Measurements from ENCODE around the gene NTN1.
"Not testable (repeated sequence)": the region's sequence is repeated elsewhere in the genome, so short reads cannot be mapped to it uniquely, and the experiment has no call there.

The NTN1 gene

DNA sequence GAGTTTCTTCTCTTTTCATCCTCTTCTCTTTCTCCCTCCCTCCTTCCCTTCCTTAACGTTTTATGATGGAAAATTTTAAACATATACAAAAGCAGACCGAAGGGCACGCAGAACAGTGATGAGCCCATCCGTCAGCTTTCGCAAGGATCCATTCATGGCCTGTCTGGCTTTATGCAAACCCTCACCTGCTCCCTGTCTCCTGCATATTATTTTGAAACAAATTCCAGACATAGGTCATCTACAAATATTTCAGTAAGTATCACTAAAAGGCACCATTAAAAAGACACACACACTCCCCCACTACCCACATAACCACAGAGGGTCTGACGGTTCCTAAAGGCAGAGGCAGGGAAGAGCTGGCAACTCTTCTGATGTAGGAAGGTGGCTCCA lies 235.0 kb downstream of the NTN1 start:
- ATAC-seq, result no peak

DNA sequence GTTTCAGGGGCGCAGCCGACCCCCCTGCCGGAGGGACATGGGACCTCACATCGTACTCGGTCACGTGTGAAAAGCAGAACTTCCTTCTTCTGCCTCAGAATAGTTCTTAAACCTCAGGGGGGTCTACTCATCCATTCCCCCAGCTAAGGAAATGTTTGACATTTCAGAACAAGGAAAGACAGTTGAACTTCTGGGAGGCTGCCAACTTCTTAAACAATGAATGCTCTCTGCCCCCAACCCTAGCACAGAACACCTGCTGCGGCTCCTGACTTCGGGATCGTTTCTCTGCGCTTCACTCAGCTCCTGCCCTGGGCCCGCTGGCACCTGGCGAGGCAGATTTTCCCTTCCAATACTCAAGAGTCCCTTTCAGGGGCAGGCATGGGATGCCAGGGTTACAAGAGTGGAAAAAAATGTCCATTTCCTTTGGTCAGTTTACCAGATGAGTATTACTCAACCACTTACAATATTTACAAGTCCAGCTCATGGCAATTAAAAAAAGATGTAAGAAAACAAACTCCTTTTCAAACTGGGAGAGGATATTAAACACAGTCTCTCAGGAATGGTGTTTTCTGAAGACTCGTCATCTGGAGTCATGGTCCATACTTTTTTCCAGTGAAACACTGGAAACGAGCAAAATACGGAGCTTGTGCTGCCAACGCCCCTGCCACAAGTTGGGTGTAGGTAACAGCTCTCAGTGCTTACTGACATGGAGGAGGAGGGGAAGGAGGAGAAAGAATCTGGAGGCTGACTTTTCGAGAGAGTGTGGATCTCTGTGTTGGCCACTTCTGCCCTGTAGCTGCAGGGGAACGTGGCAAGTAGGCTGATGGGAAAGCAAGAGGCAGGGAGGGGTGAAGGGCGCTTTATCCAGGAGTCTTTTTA lies 235.7 kb downstream of the NTN1 start:
- ATAC-seq, result no peak

DNA sequence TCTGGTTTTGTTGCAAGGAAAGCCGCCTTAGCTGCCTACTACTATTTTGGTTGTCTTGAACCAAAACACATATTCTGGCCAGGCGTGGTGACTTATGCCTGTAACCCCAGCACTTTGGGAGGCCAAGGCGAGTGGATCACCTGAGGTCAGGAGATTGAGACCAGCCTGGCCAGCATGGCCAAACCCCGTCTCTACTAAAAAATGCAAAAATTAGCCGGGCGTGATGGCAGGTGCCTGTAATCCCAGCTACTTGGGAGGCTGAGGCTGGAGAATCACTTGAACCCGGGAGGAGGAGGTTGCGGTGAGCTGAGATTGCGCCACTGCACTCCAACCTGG lies 236.3 kb downstream of the NTN1 start:
- ATAC-seq, result not testable (repeated sequence)

DNA sequence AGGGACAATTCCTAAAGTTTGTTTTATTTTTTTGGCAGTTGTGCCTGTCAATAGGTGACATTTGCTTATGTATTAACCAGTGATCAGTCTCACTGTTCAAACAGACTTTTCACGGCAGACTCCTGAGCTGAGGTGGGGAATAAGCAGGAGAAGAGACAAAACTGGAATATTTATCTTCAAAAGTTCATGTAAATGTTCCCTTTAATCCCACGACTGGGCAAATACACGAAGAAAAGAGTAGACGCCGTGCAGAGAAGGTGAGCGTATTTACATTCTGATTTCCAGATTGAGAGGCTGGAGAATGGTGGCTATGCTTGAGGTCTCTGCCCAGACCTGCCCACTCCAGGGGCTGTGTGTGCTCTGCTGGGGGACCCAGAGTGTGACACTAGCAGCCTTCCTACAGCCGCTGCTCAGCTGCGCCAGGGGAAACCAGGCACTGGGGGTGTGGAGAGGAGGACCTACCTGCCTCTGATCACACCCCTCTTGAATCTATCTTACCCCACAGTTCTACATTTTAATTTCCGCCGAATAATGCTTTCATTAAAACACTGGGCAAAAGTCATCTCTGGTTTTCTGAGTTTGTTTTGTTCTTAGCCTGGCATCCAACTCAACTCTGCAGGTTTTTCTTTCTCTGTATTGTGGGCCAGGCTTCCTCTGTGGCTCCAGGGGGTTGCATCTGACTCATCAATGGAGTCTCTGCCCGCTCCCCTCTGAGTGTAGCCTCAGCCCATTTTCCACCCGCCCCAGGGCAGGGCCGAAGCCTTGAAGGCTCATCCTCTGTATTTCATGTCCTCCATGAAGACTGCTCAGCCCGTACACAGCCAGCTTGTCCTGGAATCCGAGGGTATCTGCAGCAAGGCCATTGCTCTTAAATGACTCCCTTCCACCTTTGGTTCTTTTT lies 237.1 kb downstream of the NTN1 start:
- ATAC-seq, result no peak

DNA sequence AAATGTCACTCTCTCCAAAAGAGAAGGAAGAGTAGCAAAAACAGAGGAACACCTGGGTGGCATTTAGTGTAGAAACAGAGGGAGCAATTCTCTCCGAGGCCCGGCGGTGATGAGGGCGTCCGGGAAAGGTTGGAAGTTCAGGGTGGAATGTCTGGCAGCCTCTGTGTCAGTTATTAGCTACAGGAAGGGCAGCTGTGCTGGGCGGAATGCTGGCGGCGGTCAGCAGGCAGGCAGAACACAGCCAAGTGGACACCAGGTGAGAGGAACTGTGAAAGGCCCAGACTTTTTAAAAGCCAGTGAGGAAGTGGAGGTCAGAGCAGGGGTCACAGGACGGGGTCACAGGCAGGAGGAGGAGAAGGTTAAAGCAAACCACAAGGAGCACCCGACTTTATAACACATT lies 238.1 kb downstream of the NTN1 start:
- no peak for ATAC-seq

DNA sequence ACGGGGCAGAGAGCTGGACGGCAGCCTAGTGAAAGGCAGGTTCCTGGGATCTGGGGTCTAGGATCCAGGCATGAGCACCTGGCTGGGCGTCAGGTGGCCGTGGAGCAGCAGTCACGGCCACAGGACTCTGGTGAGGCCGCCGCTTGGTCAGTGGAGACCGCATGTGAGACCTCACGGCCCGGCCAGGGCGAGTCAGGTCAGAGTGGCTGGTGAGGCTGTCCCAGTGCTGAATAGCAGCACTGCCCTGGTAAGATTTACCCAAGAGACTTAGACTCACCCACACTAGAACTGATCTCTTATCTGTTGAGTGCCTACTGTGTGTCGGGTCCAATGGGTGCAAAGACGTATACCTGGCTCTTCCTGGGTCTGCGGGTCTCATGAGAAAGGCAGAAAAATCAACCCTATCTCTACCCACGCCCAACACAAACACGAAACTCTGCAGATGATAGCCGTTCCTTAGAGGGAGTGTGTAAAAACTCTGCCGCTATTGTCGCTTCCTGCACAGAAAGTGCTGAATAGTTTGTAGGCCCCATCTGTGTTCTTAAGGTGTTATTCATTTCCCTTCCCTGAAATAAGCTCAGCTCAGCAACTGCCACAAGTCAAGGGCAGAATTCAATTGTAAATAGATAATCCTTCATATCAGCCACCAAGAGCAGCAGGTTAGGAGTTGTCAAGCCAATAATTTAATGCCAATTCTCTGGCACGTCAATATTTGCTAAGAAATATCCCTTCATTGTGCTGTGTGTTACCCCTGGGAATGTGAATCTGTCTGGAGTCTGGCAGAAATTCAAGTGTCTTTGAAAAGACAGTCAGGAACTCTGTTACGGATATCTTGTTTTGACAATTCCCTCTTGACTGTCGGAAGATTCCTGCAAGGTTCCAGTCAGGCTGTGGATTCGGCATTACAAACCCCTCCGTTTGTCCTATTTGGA lies 240.0 kb downstream of the NTN1 start:
- ATAC-seq, result no peak

DNA sequence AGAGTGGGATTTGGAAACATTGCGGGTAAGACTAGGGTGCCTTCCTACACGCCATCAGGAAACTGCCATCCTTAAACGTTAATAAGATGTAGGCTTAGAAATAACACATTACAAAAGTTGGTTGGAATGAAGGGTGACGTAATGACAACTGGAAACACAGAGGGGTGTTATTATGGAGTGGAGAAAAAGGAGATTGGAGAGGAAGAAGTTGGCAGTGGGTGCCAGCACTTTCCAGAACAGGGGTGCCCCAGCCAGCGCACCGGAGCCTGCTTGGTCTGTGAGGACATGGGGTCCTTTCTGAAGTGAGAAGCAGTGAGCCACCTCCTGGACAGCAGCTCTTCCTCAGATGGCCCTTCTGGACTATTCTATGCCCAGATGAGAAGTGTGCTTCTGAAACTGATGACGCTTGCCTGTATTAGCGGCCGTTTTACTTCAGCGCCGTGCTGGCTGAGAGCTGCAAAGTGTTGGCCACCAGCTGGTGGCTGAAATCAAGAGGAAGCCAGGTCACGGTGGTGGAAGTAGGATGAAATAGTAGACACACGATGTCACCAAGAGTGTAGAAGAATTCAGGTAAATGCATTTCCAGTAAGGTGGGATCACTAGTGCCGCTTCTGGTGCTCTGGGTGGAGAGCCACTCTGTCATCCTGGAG lies 244.8 kb downstream of the NTN1 start:
- ATAC-seq, result no peak

DNA sequence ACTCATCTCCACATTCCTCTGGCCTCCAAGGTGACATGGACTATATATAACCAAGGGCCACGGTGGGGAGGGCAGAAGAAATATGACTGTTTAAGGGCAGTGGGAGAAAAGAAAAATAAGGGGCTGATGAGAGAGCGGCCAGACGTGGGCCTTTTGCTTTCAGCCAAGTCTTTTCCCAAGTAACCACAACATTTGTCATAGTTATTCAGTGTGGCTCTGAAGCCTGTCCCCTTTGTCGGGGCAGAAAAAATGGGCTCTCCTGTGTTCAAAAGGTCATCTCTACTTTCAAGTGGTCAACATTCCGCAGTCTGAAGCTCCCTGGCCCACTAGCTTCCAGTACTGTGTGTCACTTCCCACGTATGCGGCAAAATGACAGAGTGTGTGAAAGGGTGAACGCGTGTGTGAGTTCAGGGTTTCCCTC lies 245.4 kb downstream of the NTN1 start:
- no peak for ATAC-seq

DNA sequence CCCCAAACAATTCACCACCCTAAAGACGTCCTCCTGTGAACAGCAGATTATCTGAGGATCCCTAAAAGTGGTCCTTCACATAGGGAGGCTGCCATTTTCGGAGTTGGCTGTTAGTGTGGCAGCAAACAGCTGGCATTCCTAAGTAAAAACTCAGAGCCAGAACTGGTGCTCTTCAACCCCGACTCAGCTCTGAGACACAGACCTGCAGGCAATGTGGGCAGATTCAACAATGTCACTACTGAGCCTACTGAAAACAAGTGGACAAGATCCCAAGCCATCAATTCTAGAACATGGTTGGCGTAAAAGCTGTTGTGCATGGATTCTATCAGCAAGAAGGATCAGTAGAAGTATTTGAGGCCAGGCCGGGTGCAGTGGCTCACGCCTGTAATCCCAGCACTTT lies 247.2 kb downstream of the NTN1 start:
- ATAC-seq, result no peak

DNA sequence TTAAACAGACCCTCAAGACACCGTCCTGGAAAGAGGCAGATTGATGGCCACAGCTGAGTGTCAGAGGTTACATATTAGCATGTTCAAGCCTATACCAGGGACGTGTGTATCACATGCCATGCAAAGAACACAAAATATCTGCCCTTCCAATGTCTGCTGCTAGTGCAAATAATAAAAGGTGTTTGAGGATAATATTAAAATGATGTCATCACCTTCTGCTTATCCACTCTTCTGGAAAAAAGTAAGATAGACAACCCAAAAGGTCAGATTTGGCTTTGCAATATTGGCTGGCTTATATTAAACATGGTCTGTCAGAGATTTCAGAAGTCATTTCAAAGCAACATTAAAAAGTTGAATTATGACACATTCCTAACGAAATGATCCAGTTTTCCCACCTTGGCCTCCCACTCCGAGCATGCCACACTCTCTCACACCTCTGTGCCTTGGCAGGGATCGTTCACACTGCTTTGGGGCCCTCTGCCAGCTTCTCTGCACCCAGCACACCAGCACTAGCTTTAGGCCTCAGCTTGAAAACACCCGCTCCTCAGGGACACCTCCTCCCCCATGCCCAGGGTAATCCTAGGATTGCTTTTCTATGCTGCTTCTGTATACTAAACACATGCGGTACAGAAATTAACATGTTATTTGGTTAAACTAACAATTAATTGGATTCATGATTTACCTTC lies 248.2 kb downstream of the NTN1 start:
- ATAC-seq, result no peak

DNA sequence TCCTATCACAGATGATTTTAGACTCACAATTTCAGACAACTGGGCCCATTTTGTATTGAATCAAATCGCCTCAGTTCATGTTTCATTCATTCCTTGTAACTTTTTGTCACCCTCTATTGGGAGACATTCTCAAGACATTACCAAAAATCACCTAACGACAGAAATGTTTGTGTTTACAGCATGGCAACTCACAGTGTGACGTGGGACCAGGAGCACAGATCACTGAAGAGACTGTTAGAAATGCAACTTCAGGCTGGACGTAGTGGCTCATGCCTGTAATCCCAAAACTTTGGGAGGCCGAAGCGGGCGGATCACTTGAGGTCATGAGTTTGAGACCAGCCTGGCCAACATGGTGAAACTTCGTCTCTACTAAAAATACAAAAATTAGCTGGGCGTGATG lies 249.6 kb downstream of the NTN1 start:
- ATAC-seq, result no peak

DNA sequence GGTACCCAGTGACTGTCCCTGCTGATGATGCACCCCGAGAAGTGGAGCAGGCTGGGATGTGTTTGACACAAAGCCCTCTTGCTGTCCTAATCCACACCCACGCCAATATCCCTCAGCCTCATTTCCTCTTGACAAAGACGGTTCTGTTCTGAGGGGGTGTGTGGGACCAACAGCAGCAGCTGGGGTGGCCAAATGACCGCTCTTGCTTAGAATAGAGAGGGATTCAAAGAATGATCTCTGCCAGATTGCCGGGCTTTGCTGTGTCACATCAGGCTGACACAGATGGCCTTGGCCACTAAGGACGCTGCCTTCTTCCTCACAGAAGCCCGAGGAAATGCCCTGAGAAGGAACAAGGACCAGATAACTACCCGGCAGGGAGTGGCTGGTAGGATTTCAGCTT lies 250.7 kb downstream of the NTN1 start:
- no peak for ATAC-seq

DNA sequence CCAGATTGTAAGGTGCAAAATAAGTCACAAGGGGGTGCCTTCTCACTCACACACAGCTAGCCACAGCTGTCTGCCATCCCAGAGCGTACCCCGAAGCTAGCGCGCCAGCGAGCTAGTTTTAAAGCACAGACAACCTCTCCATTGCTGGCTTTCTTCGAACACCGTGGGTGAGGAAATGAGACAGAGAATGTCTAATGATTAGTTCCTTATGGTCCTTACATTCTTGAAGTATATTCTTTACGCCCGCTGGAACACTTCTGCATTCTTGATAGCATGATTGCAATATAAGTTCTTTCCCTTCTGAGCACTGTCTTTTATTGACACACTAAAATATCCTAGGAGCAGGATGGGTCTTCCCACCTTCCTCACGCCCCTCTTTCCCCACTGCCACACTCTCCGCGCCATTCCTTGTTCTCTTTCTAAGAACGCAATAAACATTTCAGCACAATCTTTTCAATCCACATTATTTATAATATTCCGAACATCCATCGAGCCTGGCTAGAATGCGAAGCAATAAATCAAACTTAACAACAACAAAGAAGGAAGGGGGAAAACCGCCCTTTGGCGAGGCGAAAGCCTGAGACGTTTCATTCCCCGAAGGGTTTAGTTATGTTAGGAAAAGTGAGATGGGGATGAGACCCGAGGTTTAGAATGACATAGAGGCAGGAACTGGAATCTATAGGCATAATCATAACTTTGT lies 251.3 kb downstream of the NTN1 start:
- ATAC-seq, result no peak

DNA sequence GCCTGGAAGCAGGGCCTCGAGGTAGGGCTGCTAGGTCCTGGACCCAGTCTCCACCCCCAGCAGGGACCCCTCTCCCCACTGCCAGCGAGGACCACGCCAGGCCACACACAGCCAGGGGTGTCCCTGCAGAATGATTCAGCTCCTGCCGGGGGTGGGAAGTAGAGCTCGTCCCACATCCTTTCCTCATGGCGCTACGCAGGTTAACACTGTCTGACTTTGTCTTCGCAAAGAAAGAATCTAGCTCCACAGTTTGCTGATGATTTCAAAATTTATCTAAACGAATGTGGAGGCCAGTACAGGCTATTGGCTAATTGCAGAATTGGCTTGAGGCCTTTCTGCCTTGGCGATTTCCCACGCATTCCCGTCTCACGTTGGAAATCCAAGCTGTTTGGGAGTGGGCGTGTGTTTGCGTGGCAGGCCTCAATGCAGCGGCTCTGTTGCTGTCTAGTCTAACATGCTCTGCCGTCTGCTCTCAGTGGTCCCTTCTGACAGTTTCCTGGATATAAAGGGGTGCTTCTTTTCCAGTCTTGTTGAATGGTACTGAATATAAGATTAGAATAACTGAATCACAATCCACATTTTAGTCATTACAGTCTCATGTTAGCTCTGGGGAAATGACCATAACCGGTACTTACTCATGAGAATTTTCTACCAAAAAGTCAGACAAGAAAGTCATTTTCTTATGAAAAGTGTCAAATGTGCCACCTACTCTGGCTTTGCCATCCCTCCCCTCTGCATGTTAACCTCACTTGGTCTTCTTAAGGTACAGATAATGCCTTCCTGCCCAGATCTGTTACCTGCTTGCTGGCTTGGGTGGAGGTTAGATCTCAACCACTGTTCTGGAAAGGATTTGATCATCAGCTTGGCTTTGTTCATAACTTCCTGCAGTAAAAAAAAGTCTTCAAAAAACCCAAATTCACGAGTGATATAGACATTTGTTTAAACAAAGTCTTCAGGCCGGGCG lies 252.4 kb downstream of the NTN1 start:
- peak; percentile 82 to 89 for ATAC-seq

DNA sequence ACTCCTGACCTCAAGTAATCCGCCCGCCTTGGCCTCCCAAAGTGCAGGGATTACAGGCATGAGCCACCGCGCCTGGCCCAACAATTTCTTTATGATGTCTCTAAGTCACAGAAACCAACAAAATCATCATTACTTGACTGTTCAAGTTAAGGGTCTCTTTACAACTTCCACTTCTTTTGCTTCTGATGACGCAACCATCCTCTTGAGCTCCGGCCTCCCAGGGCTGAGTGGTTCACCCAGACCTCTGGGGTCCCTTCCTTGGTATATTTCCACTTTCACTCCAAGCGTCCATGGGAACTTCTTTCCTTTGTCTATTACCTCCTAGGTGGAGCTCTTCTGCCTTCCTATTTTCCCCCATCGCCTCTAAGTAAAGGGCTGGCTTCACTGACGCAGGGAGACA lies 253.7 kb downstream of the NTN1 start:
- no peak for ATAC-seq

DNA sequence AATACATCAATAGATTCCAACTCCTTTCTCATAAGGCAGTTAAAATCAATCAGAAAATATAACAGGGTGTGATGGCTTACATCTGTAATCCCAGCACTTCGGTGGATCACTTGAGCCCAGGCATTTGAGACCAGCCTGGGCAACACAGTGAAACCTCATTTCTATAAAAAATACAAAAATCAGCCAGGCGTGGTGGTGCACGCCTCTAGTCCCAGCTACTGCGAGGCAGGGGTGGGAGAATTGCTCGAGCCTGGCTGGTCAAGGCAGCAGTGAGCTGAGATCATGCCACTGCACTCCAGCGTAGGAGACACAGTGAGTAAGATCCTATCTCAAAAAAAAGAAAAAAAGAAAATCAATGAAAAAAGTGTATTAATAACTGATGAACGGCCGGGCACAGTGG lies 258.6 kb downstream of the NTN1 start:
- ATAC-seq, result no peak

DNA sequence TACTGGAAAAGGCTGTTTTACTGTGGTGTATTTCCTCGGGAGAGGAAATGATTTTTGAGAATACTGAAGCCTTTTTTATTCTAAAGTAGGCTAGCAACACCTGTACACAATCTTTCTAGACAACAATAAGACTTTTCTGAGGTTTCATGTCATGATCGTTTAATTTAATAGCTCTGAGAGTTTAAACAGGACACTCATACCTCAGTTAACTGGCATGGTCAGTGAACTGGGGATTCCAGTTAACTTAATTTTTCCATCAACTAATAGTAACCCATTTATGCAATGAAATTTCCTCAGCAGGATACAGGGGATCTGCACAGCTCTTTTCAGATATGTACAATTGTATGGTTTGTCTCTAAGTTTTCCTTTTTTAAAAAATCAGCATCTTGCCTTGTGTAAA lies 262.6 kb downstream of the NTN1 start:
- no peak for ATAC-seq

DNA sequence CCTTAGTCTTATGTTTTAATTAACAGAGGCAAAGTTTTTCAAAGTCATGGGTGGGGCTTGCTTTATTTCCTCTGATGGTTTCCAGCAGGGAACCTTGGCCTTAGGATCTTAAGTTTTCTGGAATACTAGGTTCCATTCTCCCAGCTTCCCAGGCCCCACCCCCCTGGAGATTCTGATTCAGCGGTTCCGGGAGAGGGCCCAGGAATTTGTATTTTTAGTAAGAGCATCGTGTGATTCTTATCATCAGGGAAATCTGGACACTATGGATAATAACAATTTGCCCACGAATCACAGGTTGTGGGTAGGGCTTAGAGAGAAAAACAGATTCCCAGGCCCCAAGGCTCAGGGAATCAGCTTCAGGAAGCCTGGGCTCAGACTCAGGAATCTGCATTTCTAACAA lies 263.6 kb downstream of the NTN1 start:
- ATAC-seq, result no peak

DNA sequence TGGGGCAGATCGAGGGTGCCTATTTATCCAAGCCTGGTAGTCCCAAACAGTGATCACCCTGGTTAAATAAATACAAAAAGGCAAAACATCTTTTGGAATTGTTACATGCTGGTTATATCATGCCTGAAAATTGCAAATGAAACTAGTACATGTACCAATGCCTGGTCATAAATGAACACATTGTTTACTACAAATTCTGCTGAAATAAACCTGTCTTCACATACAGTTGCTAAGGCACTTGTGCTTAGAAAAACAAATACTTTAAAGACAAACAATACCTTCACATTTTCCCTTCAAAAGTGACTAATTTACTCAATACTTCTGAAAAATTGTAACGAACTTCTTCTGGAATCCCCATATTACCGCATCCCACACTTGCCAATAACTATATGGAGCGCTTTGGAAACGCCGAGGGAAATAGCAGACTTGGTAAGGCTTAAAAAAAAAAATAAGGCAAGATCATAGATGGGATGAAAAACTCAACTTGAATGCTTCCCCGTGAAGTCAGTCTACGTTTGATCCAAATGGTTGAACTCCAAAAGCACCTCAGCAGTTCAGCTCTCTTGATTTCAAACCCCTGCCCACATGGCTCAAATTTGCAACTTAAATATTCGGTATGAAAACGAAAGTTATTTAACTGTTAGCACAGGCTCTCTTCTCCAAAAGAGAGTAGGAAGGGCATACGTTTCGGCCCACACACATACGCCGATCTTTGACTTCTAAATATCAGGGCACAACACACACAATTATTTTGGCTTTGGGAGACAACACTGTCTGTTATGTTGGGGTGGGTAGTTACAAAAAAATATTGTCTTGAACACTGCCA lies 264.5 kb downstream of the NTN1 start:
- no peak for ATAC-seq
